Caco-2 (cell line): ENCODE data around the gene TTC28. TPM values are rescaled to one million over a fixed set of nuclear protein-coding genes. Genes with fewer than 3 reads are reported as not detected.

Experiments
- BruUV-seq: library from RNA; stranded (reverse); fragments of 400-500 nt; replicated peaks from 2 replicates; lab custom pipeline; 2021; lab: Mats Ljungman, UMichigan
- CTCF ChIA-PET: fragments of 300-600 bp; sonication (Branson Sonifier 250); formaldehyde crosslinking; loops from one replicate; lab custom pipeline; 2022; ENCODE audit warnings: antibody characterized with exemption; lab: Charles Lee
- POLR2A ChIA-PET: fragments of 300-600 bp; sonication (Branson Sonifier 250); formaldehyde crosslinking; loops from one replicate; lab custom pipeline; 2022; ENCODE audit warnings: antibody characterized with exemption; lab: Charles Lee
- DNase-seq, 2 experiments: peaks; one replicate each; pipeline versions ENCODE4 v3.0.0 to v3.0.0-alpha.2; 2020 to 2022
- H3K27me3 ChIP-seq: replicated peaks from 2 replicates; pipeline ENCODE4 v1.6.0; 2011; ENCODE audit warnings: low read length; ENCODE audit not compliant: control insufficient read depth, insufficient read depth
- H3K36me3 ChIP-seq: 2 replicates; pipeline ENCODE4 v1.5.1; 2011; ENCODE audit warnings: low read length; ENCODE audit not compliant: control insufficient read depth, insufficient read depth
- H3K4me1 ChIP-seq: fragments of 250-450 bp; sonication (Bioruptor Pico); 2 replicates; pipeline ENCODE4 v1.5.1; 2020; ENCODE audit warnings: mild to moderate bottlenecking
- H3K4me3 ChIP-seq: 2 replicates; pipeline ENCODE4 v1.5.1; 2011; ENCODE audit warnings: low read depth, mild to moderate bottlenecking, control low read depth, low read length
- H3K9me3 ChIP-seq: fragments of 250-450 bp; sonication (Bioruptor Pico); 2 replicates; pipeline ENCODE4 v1.5.1; 2020; ENCODE audit warnings: mild to moderate bottlenecking, moderate library complexity
- H3K27ac Mint-ChIP-seq: one replicate; pipeline ENCODE4 v1.8.0; 2022; ENCODE audit warnings: mixed read lengths; ENCODE audit not compliant: unreplicated experiment
- H3K27me3 Mint-ChIP-seq: one replicate; pipeline ENCODE4 v1.8.0; 2022; ENCODE audit warnings: mixed read lengths; ENCODE audit not compliant: insufficient read depth, unreplicated experiment
- H3K36me3 Mint-ChIP-seq: one replicate; pipeline ENCODE4 v1.8.0; 2022; ENCODE audit warnings: mild to moderate bottlenecking, mixed read lengths; ENCODE audit not compliant: insufficient read depth, unreplicated experiment
- H3K4me1 Mint-ChIP-seq: one replicate; pipeline ENCODE4 v1.8.0; 2022; ENCODE audit warnings: low read depth, mixed read lengths; ENCODE audit not compliant: unreplicated experiment
- H3K4me3 Mint-ChIP-seq: one replicate; pipeline ENCODE4 v1.8.0; 2022; ENCODE audit warnings: mild to moderate bottlenecking, moderate library complexity, mixed read lengths; ENCODE audit not compliant: unreplicated experiment
- H3K9me3 Mint-ChIP-seq: one replicate; pipeline ENCODE4 v1.8.0; 2022; ENCODE audit warnings: mixed read lengths; ENCODE audit not compliant: unreplicated experiment
- CTCF ChIP-seq, 2 experiments: fragments of 200-600 bp in 1 of 2; IDR thresholded peaks; 1 replicate in 1 of 2; 2 replicates in 1 of 2; pipeline versions ENCODE4 v1.5.1 to v1.8.0; 2011 to 2022; ENCODE audit warnings: antibody characterized with exemption in 1 of 2, control low read depth in 1 of 2, inconsistent platforms in 1 of 2, low read depth in 1 of 2, low read length in 1 of 2, mild to moderate bottlenecking in 1 of 2, moderate library complexity in 1 of 2; ENCODE audit not compliant: insufficient read depth in 1 of 2, severe bottlenecking in 1 of 2, unreplicated experiment in 1 of 2
- intact Hi-C: fragments of 100-400 bp; cut with micrococcal nuclease; formaldehyde crosslinking; loops from one replicate; pipeline ENCODE4 v1.10.0; 2022; ENCODE audit not compliant: unreplicated experiment
- total RNA-seq: library from RNA; stranded (reverse); gene quantifications from 2 replicates; pipeline ENCODE4 v1.2.3, GENCODE V29; 2022

The TTC28 gene
- total RNA-seq, 1 experiment from 2014 or later: 12.0 TPM

DNA sequence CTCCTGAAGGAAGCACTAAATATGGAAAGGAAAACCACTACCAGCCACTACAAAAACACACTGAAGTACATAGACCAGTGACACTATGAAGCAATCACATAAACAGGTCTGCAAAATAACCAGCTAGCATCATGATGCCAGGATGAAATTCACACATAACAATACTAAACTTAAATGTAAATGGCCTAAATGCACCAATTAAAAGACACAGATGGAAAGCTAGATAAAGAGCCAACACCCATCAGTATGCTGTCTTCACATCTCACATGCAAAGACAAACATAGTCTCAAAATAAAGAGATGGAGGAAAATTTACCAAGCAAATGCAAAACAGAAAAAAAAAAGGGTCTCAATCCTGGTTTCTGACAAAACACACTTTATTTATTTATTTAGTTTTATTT lies 171.7 kb downstream of the TTC28 start:
- peaks cover 5% of the 10 kb centered on the region for H3K27me3 Mint-ChIP-seq
- no peak for TF ChIP-seq CTCF (IDR thresholded peaks at IDR 0.05; ENCODE audit: insufficient read depth in 1 of 2, low read depth in 1 of 2, low read length in 1 of 2, severe bottlenecking in 1 of 2, unreplicated experiment in 1 of 2)
- H3K9me3 ChIP-seq: no peaks in the 10 kb centered on the region; the same call in 1 of the 2 replicates
- no peak overlapping the region for H3K4me3 ChIP-seq
- H3K9me3 Mint-ChIP-seq: peaks cover 8% of the 10 kb centered on the region
- no peaks in the 10 kb centered on the region for H3K4me1 ChIP-seq
- ChIA-PET CTCF (no interaction called here), POLR2A (no interaction called here)
- intact Hi-C loops: no loop called here
- H3K36me3 Mint-ChIP-seq: no peaks in the 10 kb centered on the region
- H3K36me3 ChIP-seq: no peaks in the 10 kb centered on the region
- H3K27me3 ChIP-seq: no peaks in the 10 kb centered on the region
- H3K4me3 Mint-ChIP-seq: no peak overlapping the region
- no peak overlapping the region for H3K27ac Mint-ChIP-seq
- no TSS peak for BruUV-seq
- H3K4me1 Mint-ChIP-seq: no peaks in the 10 kb centered on the region
- DNase-seq: no peak

DNA sequence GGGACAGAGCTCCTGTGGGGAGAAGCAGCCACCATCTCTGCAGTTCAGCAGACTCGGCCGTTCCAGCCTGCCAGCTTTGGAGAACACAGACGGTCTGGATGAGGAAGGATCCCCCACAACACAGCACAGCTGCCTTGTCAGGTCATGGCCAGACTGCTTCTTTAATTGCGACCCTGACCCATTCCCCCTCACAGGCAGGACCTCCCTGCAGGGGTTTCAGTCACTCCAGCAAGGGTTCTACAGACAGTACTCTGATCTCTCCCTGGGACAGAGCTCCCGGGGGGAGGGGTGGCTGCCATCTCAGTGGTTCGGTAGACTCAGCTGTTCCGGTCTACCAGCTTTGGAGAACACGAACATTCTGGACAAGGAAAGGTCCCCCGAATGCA lies 173.5 kb downstream of the TTC28 start:
- BruUV-seq: no TSS peak
- Histone ChIP-seq H3K36me3 (no peaks in the 10 kb centered on the region), H3K9me3 (no peaks in the 10 kb centered on the region; the same call in 1 of the 2 replicates), H3K4me3 (no peak overlapping the region), H3K27me3 (no peaks in the 10 kb centered on the region), H3K4me1 (no peaks in the 10 kb centered on the region)
- POLR2A ChIA-PET: no interaction called here
- H3K4me3 Mint-ChIP-seq: no peak overlapping the region
- no peaks in the 10 kb centered on the region for H3K4me1 Mint-ChIP-seq
- peaks cover 7% of the 10 kb centered on the region for H3K27me3 Mint-ChIP-seq
- no peak overlapping the region for H3K27ac Mint-ChIP-seq
- CTCF ChIA-PET: no interaction called here
- intact Hi-C loops: no loop called here
- TF ChIP-seq CTCF (IDR thresholded peaks at IDR 0.05; ENCODE audit: insufficient read depth in 1 of 2, low read depth in 1 of 2, low read length in 1 of 2, severe bottlenecking in 1 of 2, unreplicated experiment in 1 of 2): no peak
- no peak for DNase-seq
- no peaks in the 10 kb centered on the region for H3K36me3 Mint-ChIP-seq
- H3K9me3 Mint-ChIP-seq: peaks cover 8% of the 10 kb centered on the region

GRCh38 chr22:28505416-28506149 lies 174.1 kb downstream of the TTC28 start:
- no peak for TF ChIP-seq CTCF (IDR thresholded peaks at IDR 0.05; ENCODE audit: insufficient read depth in 1 of 2, low read depth in 1 of 2, low read length in 1 of 2, severe bottlenecking in 1 of 2, unreplicated experiment in 1 of 2)
- Mint-ChIP-seq H3K36me3 (no peaks in the 10 kb centered on the region), H3K9me3 (peaks cover 3% of the 10 kb centered on the region), H3K4me1 (no peaks in the 10 kb centered on the region), H3K4me3 (no peak overlapping the region), H3K27me3 (peaks cover 8% of the 10 kb centered on the region), H3K27ac (no peak overlapping the region)
- no peaks in the 10 kb centered on the region for H3K36me3 ChIP-seq
- no peak overlapping the region for H3K4me3 ChIP-seq
- ChIA-PET POLR2A (no interaction called here), CTCF (no interaction called here)
- H3K9me3 ChIP-seq: no peaks in the 10 kb centered on the region
- intact Hi-C loops: no loop called here
- no peaks in the 10 kb centered on the region for H3K27me3 ChIP-seq
- no peaks in the 10 kb centered on the region for H3K4me1 ChIP-seq
- no TSS peak for BruUV-seq
- no peak for DNase-seq
